Motor neuron (in vitro differentiated cells): ENCODE results near the gene DAB1. TPM values are rescaled to one million over a fixed set of nuclear protein-coding genes. Genes with fewer than 3 reads are reported as not detected.

Source experiments
- ATAC-seq, 8 experiments: fragments of 200-7000 bp; cut with Tn5 transposase; replicated peaks in 6 of 8; 2 replicates each; pipeline ENCODE4 v1.8.0; 2021; ENCODE audit warnings: mild to moderate bottlenecking in 8 of 8, moderate library complexity in 8 of 8
- H3K27ac ChIP-seq, 2 donors: fragments of 250-450 bp; sonication (Bioruptor Pico); 2 replicates each; pipeline ENCODE4 v1.9.0; 2021; ENCODE audit warnings: antibody characterized with exemption in 2 of 2, mild to moderate bottlenecking in 2 of 2, moderate library complexity in 1 of 2
- H3K4me1 ChIP-seq, 2 donors: fragments of 250-450 bp; sonication (Bioruptor Pico); replicated peaks in 1 of 2; 2 replicates each; pipeline ENCODE4 v1.6.1; 2021; ENCODE audit warnings: antibody characterized with exemption in 2 of 2, mild to moderate bottlenecking in 2 of 2, moderate library complexity in 1 of 2
- H3K4me3 ChIP-seq, 5 donors: fragments of 250-450 bp; sonication (Bioruptor Pico); 2 replicates each; pipeline ENCODE4 v1.9.0; 2021; ENCODE audit warnings: antibody characterized with exemption in 5 of 5, mild to moderate bottlenecking in 5 of 5, moderate library complexity in 4 of 5
- WGBS, 10 experiments: fragments of 450-650 bp; shearing (Covaris generic); methylation state at CpG; one replicate each; pipeline ENCODE4 v1.0.0; 2022; 5-methylcytosine and 5-hydroxymethylcytosine counted together
- in situ Hi-C, 9 experiments: fragments of 400-800 bp; cut with MboI; loops; one replicate each; pipeline ENCODE4 v1.15.0; 2021; ENCODE audit warnings: low sequenced_read_pairs in 9 of 9, low pct_unique_long_range_greater_than_20kb in 2 of 9; ENCODE audit not compliant: unreplicated experiment in 9 of 9
- total RNA-seq, 8 experiments: library from RNA; unstranded; fragments of 300-600 nt; gene quantifications; 2 replicates each; pipeline versions ENCODE4 v1.2.3 to v1.2.4, GENCODE V29; 2022

DAB1 gene
- total RNA-seq, 8 experiments from 2014 or later, result 1.4 to 38.4 (median 13.2) TPM

DNA sequence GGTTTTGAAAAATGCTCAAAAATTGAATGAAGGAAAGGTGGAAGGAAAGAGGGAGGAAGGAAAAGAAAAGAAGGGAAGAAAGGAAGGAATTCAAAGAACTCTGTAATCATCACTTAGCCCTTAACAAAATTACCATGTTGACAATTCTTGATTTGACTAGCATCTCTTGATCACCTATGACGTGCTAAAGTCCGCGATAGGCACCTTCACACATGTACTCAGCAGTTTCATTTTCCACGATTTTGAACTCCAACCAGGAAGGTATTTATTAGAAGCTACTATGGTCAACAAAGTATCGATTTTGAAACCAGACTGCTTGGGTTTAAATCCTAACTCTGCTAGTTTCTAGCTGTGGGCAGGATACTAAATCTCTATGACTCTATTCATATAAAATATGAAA, 146.9 kb downstream of the DAB1 start:
- ATAC-seq, result no peak
- Histone ChIP-seq H3K4me3 (no peak overlapping the region), H3K27ac (no peak overlapping the region), H3K4me1 (peaks cover 5 to 14% of the 10 kb centered on the region in 2 donors)
- 0 to 89% (median 71%) methylated on average over 1 to 5 of the region's 5 CpGs; no CpG with 5 or more reads in 1 of the 10 experiments for WGBS, 10 experiments
- in situ Hi-C loops, result no loop called here

DNA sequence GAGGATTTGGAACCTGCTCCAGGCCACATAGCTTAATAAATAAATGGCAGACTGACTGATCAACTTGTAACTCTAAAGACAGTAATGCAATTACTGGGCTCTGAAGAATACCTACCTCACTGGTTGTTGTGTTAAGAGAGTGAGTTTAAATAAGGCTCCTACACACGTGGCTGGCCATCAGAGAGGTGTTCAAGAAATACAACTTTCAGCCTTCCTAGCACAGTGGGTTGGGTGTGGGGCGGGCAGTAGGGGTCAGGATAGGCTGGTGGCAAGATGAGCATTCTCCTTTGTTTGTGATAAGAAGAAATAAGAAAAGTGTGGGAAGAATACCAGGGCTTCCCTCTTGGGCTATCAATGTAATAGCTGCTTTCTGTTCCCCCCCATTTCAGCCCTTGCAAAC, 151.3 kb downstream of the DAB1 start:
- ATAC-seq, result no peak
- 29 to 89% (median 72%) methylated on average over 1 to 2 of the region's 2 CpGs; no CpG with 5 or more reads in 4 of the 10 experiments for WGBS, 10 experiments

DNA sequence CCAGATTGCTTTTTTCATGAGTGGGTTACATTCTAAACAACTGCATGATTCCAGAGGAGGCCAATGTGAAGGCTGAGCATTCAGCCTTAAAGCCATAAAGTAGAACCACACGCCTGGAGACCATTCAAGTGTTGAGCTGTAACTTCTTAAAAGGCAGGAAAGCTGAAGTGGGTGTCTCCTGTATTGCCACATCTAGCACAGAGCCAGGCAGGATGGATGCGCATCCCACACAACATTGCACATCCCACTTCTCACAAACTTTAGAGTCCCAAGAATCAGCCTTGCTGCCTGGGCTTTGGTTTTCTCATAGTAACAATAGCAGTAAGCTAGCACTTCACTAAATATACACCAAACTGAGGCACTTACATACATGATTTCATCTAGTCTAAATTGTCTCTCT, 151.7 kb downstream of the DAB1 start:
- Histone ChIP-seq H3K27ac (no peak overlapping the region), H3K4me3 (no peak overlapping the region), H3K4me1 (peaks cover 0 to 9% of the 10 kb centered on the region in 2 donors)
- peak in 3 of 8 experiments; percentile 80 to 90 (median 90) for ATAC-seq
- 60 to 100% (median 100%) methylated on average over 1 to 2 of the region's 2 CpGs; no CpG with 5 or more reads in 7 of the 10 experiments for WGBS, 10 experiments
- in situ Hi-C loops, result loop anchor here in 1 of 9 experiments (25.0 kb wide), 1 partner anchor 765 kb away; no protein-coding TSS in a partner anchor

More for the DNA sequence above, 151.3 kb downstream of the DAB1 start:
- no peak overlapping the region for H3K4me3 ChIP-seq
- H3K27ac ChIP-seq, result no peak overlapping the region
- in situ Hi-C loops, result loop anchor here in 1 of 9 experiments (25.0 kb wide), 1 partner anchor 765 kb away; no protein-coding TSS in a partner anchor
- H3K4me1 ChIP-seq, result peaks cover 0 to 9% of the 10 kb centered on the region in 2 donors

GRCh38 chr1:57270927-57271698, 152.7 kb downstream of the DAB1 start:
- Histone ChIP-seq H3K27ac (no peak overlapping the region), H3K4me1 (peaks cover 0 to 9% of the 10 kb centered on the region in 2 donors), H3K4me3 (no peak overlapping the region)
- WGBS, 10 experiments, result 47 to 100% (median 90%) methylated on average over 3 to 6 of the region's 8 CpGs; no CpG with 5 or more reads in 2 of the 10 experiments
- in situ Hi-C loops, result loop anchor here in 1 of 9 experiments (25.0 kb wide), 1 partner anchor 766 kb away; no protein-coding TSS in a partner anchor
- ATAC-seq, result peak in 1 of 8 experiments; percentile 52

DNA sequence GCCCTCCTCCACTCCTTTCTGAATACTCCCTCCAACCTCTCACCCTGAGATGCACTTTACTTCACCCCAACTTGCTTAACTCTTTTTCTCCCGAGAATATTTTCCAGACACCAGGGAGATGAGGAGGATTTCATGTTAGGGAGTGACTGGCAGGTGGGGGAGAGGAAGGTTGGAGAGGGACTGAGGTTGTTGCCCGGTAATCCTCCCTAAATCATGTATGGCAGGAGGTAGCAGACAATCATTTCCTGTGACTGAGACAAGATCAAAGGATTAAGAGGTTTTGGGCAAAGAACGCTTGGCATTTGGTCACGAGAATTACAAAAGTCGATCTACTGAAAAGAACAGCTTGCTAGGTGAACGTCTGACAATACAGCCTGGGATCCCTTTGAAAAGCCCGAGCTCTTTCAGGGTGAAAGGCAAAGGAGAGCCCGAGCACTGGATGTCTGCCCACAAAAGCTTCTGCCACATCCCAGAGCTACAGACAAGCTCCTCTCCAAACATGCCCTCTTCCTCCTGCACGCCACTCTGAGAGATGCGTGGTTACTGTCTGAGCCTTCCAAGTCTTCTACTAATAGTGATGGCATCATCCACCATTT, 154.1 kb downstream of the DAB1 start:
- peak in 1 of 8 experiments; percentile 45 for ATAC-seq
- WGBS, 10 experiments, result 0 to 89% (median 60%) methylated on average over 1 to 10 of the region's 10 CpGs; no CpG with 5 or more reads in 1 of the 10 experiments
- in situ Hi-C loops, result loop anchor here in 1 of 9 experiments (25.0 kb wide), 1 partner anchor 768 kb away; no protein-coding TSS in a partner anchor
- H3K4me3 ChIP-seq, result no peak overlapping the region
- no peak overlapping the region for H3K27ac ChIP-seq
- H3K4me1 ChIP-seq, result peaks cover 5 to 7% of the 10 kb centered on the region in 2 donors

DNA sequence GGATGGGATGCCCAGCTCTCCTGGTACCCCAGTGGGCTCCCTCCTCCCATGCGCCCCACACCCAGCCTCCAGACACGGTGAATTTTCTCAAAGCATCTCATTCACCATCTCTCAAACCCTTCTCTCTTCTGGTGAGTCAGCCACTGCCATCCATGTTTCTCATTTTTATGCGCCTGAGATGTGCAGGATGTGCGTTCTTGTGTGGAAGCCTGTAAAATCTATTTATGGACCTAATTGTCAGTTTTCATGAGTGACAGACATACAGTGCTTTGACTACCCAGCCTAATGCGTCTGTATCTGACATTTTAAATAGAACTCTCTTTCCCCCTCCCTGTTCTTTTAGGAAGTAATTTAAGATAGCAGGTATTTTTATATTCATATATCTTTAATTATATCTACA, 158.8 kb downstream of the DAB1 start:
- Histone ChIP-seq H3K27ac (no peak overlapping the region), H3K4me1 (peaks cover 5 to 8% of the 10 kb centered on the region in 2 donors), H3K4me3 (no peak overlapping the region)
- in situ Hi-C loops, result loop anchor here in 1 of 9 experiments (25.0 kb wide), 1 partner anchor 772 kb away; no protein-coding TSS in a partner anchor
- ATAC-seq, result peak in 5 of 8 experiments; percentile 18 to 86 (median 77)
- 48 to 91% (median 75%) methylated on average over 1 to 5 of the region's 5 CpGs; no CpG with 5 or more reads in 2 of the 10 experiments for WGBS, 10 experiments

DNA sequence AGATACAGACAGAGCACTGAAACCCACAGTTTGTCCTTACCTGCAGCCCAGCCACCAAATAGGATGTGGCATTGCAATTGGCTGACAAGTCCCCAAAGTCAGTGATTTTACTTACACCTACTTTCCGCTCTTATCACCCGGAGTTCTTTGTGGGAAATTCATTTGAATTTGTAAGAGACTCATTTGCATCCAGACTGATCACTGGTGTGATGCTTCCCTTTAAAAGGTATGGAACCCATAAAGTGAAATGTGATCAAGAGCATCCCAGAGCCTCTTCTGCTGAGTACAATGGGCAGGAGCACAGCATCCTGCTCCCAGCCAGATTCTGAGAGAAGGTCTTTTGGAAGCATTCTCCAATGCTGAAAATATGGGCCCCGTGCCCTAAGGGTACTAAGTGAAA, 161.4 kb downstream of the DAB1 start:
- ATAC-seq, result no peak
- peaks cover 17 to 25% of the 10 kb centered on the region in 2 donors for H3K4me1 ChIP-seq
- no peak overlapping the region for H3K4me3 ChIP-seq
- H3K27ac ChIP-seq, result no peak overlapping the region
- 38 to 100% (median 72%) methylated on average over 1 to 3 of the region's 3 CpGs; no CpG with 5 or more reads in 2 of the 10 experiments for WGBS, 10 experiments
- in situ Hi-C loops, result loop anchor here in 1 of 9 experiments (25.0 kb wide), 1 partner anchor 775 kb away; no protein-coding TSS in a partner anchor

- in situ Hi-C loops, result loop anchor here in 1 of 9 experiments (25.0 kb wide), 1 partner anchor 779 kb away; no protein-coding TSS in a partner anchor
- ATAC-seq, result peak in 5 of 8 experiments; percentile 28 to 64 (median 46)
- Histone ChIP-seq H3K4me3 (no peak overlapping the region), H3K4me1 (peaks cover 18 to 28% of the 10 kb centered on the region in 2 donors), H3K27ac (no peak overlapping the region)
- 39 to 95% (median 88%) methylated on average over 2 to 5 of the region's 5 CpGs for WGBS, 10 experiments
These were observed 165.1 kb downstream of the DAB1 start for GRCh38 chr1:57258557-57259325.

- WGBS, 10 experiments, result 52 to 96% (median 89%) methylated on average over 3 to 5 of the region's 5 CpGs; no CpG with 5 or more reads in 1 of the 10 experiments
- H3K4me3 ChIP-seq, result no peak overlapping the region
- peaks cover 28 to 46% of the 10 kb centered on the region in 2 donors for H3K4me1 ChIP-seq
- no peak for ATAC-seq
- in situ Hi-C loops, result loop anchor here in 1 of 9 experiments (25.0 kb wide), 1 partner anchor 781 kb away; no protein-coding TSS in a partner anchor
- H3K27ac ChIP-seq, result no peak overlapping the region
These were observed 167.9 kb downstream of the DAB1 start for GRCh38 chr1:57255945-57256344.

DNA sequence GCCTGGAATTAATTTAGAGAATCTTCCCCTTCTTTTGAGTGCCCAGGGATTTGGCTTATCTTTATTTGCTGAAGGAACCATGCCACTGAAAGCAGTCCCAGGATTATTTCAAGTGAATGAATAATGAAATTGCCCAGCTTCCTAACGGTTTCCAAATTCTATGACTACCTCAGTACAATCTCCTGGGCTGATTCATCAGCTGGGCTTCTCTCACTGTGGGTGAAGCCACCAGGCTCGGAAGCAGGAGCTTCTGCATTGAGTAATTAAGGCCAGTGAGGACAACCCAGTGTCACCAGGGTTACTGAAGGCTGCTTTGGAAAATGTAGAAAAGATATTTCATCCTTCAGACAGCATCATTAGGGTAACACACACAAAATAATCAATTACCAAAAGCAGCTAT, 169.8 kb downstream of the DAB1 start:
- WGBS, 10 experiments, result 10 to 26% (median 14%) methylated on average over 1 to 2 of the region's 2 CpGs; no CpG with 5 or more reads in 3 of the 10 experiments
- Histone ChIP-seq H3K4me1 (peaks cover 26 to 41% of the 10 kb centered on the region in 2 donors), H3K4me3 (no peak overlapping the region), H3K27ac (no peak overlapping the region)
- in situ Hi-C loops, result loop anchor here in 1 of 9 experiments (25.0 kb wide), 1 partner anchor 783 kb away; no protein-coding TSS in a partner anchor
- ATAC-seq, result peak; percentile 9 to 94 (median 85)

DNA sequence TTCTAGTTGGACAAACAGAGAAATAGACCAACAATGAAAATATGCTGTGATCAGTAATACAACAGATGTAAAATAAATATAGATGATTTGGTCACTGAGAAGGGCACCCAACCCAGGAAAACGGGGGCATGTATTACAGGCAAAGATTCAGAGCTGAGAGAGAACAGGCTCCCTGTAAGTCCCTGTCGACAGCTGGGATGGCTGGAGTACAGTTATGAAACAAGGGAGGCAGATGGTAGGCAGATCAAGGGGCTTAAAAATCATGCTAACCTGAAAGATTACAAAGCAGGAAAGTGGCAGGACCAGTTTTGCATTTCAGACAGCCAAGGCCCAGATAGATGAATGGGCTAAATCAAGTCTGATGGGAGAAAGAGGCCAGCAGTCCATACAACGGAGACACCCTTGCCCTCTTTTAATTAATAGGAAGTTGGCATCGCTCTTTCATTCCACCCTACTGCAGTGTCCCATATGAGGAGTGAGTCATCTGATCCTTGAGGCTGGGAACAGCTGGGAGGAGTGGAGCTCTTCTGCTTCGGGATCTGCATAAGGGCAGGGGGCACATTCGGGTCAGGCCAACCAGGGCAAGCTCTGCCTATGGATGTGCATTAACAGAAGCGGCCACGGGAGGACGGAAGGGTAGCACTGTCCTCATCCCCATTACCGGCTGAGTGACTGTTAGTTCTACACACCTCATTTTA, 171.1 kb downstream of the DAB1 start:
- in situ Hi-C loops, result loop anchor here in 1 of 9 experiments (25.0 kb wide), 1 partner anchor 785 kb away; no protein-coding TSS in a partner anchor
- peaks cover 26 to 39% of the 10 kb centered on the region in 2 donors for H3K4me1 ChIP-seq
- ATAC-seq, result peak; percentile 28 to 98 (median 84)
- H3K27ac ChIP-seq, result no peak overlapping the region
- WGBS, 10 experiments, result 25 to 77% (median 56%) methylated on average over 1 to 9 of the region's 10 CpGs; no CpG with 5 or more reads in 1 of the 10 experiments
- no peak overlapping the region for H3K4me3 ChIP-seq
